Measurements from ENCODE around the gene ALG3.

DNA sequence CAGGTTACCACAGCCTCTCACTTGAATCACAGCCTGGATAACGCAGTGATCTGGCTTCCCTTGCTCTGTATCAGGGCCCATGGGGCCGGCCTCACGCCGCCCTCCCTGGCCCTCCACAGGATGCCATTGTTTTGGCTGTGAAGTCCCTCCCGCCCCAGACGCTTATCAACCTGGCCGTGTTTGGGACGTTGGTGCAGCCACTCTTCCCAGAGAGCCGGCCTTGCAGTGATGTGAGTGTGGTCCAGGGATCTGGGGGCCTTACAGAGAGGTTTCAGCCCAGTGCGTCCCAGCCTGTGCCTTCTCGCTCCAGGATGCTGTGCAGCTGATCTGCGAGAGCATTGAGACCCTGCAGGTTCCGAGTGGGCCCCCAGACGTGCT, 12.7 kb downstream of the ALG3 start:
- no peak for TF ChIP-seq EZH2 (IDR thresholded peaks at IDR 0.05; ENCODE audit: insufficient read depth, poor library complexity, severe bottlenecking)
- no peak for TF ChIP-seq EZH2phosphoT487 (IDR thresholded peaks at IDR 0.05; ENCODE audit: insufficient read depth, low read depth)

All from GM23248 (cell line).